PC-3 (cell line): ENCODE measurements around the gene ESRRB. TPM values are rescaled to one million over a fixed set of nuclear protein-coding genes. Genes with fewer than 3 reads are reported as not detected.

Experiments used
- ATAC-seq: fragments of 200-7000 bp; cut with Tn5 transposase; 2 replicates; pipeline ENCODE4 v1.9.1; 2020; ENCODE audit warnings: mild to moderate bottlenecking, moderate library complexity
- BruUV-seq: library from RNA; stranded (reverse); fragments of 400-500 nt; replicated peaks from 2 replicates; lab custom pipeline; 2021; lab: Mats Ljungman, UMichigan
- CTCF ChIA-PET: fragments of 300-600 bp; sonication (Branson Sonifier 250); formaldehyde crosslinking; loops from one replicate; lab custom pipeline; 2022; ENCODE audit warnings: antibody characterized with exemption; lab: Charles Lee
- POLR2A ChIA-PET: fragments of 300-600 bp; sonication (Branson Sonifier 250); formaldehyde crosslinking; loops from one replicate; lab custom pipeline; 2022; ENCODE audit warnings: antibody characterized with exemption; ENCODE audit not compliant: unreplicated experiment; lab: Charles Lee
- DNase-seq: peaks from one replicate; pipeline ENCODE4 v3.0.0-alpha.2; 2015
- H2AFZ ChIP-seq: fragments of 300-600 bp; sonication (generic); 2 replicates; pipeline ENCODE4 v1.6.0; 2016; ENCODE audit warnings: antibody characterized with exemption, low read length
- H3F3A ChIP-seq: fragments of 300-600 bp; sonication (generic); one replicate; pipeline ENCODE4 v1.6.0; 2017; ENCODE audit warnings: antibody characterized with exemption, low read length, control low read depth, mild to moderate bottlenecking; ENCODE audit not compliant: unreplicated experiment
- H3K27ac ChIP-seq: fragments of 300-600 bp; sonication (generic); 2 replicates; pipeline ENCODE4 v1.5.1; 2016; ENCODE audit warnings: mild to moderate bottlenecking, low read length
- H3K27me3 ChIP-seq: fragments of 300-600 bp; sonication (generic); 2 replicates; pipeline ENCODE4 v1.6.1; 2016; ENCODE audit warnings: low read length, mixed read lengths
- H3K36me3 ChIP-seq: fragments of 300-600 bp; sonication (generic); 2 replicates; pipeline ENCODE4 v1.6.1; 2016; ENCODE audit warnings: low read depth, mixed run types, low read length, mixed read lengths
- H3K4me1 ChIP-seq: fragments of 300-600 bp; sonication (generic); 2 replicates; pipeline ENCODE4 v1.5.1; 2016; ENCODE audit warnings: low read length; ENCODE audit not compliant: insufficient read depth
- H3K4me2 ChIP-seq: fragments of 300-600 bp; sonication (generic); 2 replicates; pipeline ENCODE4 v1.6.0; 2016; ENCODE audit warnings: low read length
- H3K4me3 ChIP-seq: fragments of 300-600 bp; sonication (generic); 2 replicates; pipeline ENCODE4 v1.5.1; 2016; ENCODE audit warnings: mild to moderate bottlenecking, low read length, mixed read lengths
- H3K79me2 ChIP-seq: fragments of 300-600 bp; sonication (generic); 2 replicates; pipeline ENCODE4 v1.6.1; 2017; ENCODE audit warnings: low read length, mixed read lengths
- H3K9ac ChIP-seq: fragments of 300-600 bp; sonication (generic); 2 replicates; pipeline ENCODE4 v1.6.0; 2016; ENCODE audit warnings: mild to moderate bottlenecking, low read length
- H3K9me2 ChIP-seq: fragments of 300-600 bp; sonication (generic); replicated peaks from 2 replicates; pipeline ENCODE4 v1.6.1; 2016; ENCODE audit warnings: mixed run types, low read length, mixed read lengths
- H3K9me3 ChIP-seq: fragments of 300-600 bp; sonication (generic); 2 replicates; pipeline ENCODE4 v1.6.1; 2016; ENCODE audit warnings: low read length, mixed read lengths
- H4K20me1 ChIP-seq: fragments of 300-600 bp; sonication (generic); 2 replicates; pipeline ENCODE4 v1.6.1; 2016; ENCODE audit warnings: low read length, mixed read lengths
- CTCF ChIP-seq: fragments of 300-600 bp; sonication (generic); conservative IDR thresholded peaks from 2 replicates; pipeline ENCODE4 v1.5.1; 2017; ENCODE audit warnings: antibody characterized with exemption, low read depth, mild to moderate bottlenecking, low read length
- EZH2 ChIP-seq: fragments of 300-600 bp; sonication (generic); IDR thresholded peaks from one replicate; pipeline ENCODE4 v1.6.1; 2017; ENCODE audit warnings: antibody characterized with exemption, mild to moderate bottlenecking, low read length; ENCODE audit not compliant: unreplicated experiment
- EZH2phosphoT487 ChIP-seq: fragments of 300-600 bp; sonication (generic); IDR thresholded peaks from 2 replicates; pipeline ENCODE4 v1.6.1; 2018; ENCODE audit warnings: mild to moderate bottlenecking, antibody characterized with exemption, low read length, borderline replicate concordance
- intact Hi-C: fragments of 100-400 bp; cut with micrococcal nuclease; formaldehyde crosslinking; loops from 2 replicates; pipeline ENCODE4 v1.9.0; 2023
- total RNA-seq: library from RNA; depleted of rRNA; stranded (reverse); fragments of >200 nt; gene quantifications from 2 replicates; pipeline ENCODE4 v1.2.3, GENCODE V29; 2014

ESRRB gene
- total RNA-seq, 1 experiment from 2014 or later, result not detected

GRCh38 chr14:76439237-76439775 lies 63.4 kb downstream of the ESRRB start:
- no peaks in the 10 kb centered on the region for H3K79me2 ChIP-seq
- no peak overlapping the region for H2AFZ ChIP-seq
- ChIA-PET POLR2A (no interaction called here), CTCF (no interaction called here)
- no peaks in the 10 kb centered on the region for H3K4me1 ChIP-seq
- H3K27ac ChIP-seq, result no peak overlapping the region
- intact Hi-C loops, result no loop called here
- no peak overlapping the region for H3K9ac ChIP-seq
- no peak for ATAC-seq
- no peaks in the 10 kb centered on the region for H3K9me2 ChIP-seq
- no peaks in the 10 kb centered on the region for H3F3A ChIP-seq
- TF ChIP-seq CTCF (no peak), EZH2 (no peak), EZH2phosphoT487 (no peak)
- DNase-seq, result no peak
- no peaks in the 10 kb centered on the region for H4K20me1 ChIP-seq
- no TSS peak for BruUV-seq
- no peak overlapping the region for H3K4me2 ChIP-seq
- H3K4me3 ChIP-seq, result no peak overlapping the region
- peaks cover 59% of the 10 kb centered on the region for H3K27me3 ChIP-seq
- no peaks in the 10 kb centered on the region for H3K36me3 ChIP-seq
- H3K9me3 ChIP-seq, result no peaks in the 10 kb centered on the region

DNA sequence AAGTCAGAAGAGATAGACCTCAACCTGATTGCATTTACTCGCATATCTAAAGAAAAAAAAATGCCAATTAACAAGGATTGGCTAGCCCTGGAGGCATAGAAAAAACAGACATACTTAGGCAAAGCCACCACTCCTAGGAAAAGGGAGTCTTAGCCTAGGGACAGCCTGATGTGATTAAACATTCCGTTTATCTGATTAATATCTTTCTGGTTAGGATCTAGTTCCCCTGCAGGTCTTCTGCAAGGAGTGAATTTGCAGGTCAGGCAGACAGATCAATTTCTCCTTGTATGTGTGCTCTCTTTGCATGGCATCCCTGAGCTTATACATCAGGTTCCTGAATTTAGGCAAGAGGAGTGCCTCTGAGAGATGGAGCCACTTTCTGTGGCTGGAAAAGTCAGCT lies 70.5 kb downstream of the ESRRB start:
- no peak overlapping the region for H3K9ac ChIP-seq
- H3K4me2 ChIP-seq, result no peak overlapping the region
- no peaks in the 10 kb centered on the region for H3K9me3 ChIP-seq
- no peak overlapping the region for H3K27ac ChIP-seq
- TF ChIP-seq EZH2, result no peak
- no peak for TF ChIP-seq EZH2phosphoT487
- TF ChIP-seq CTCF, result no peak
- no peaks in the 10 kb centered on the region for H3K4me1 ChIP-seq
- H3F3A ChIP-seq, result no peaks in the 10 kb centered on the region
- ChIA-PET POLR2A (no interaction called here), CTCF (no interaction called here)
- no peaks in the 10 kb centered on the region for H3K9me2 ChIP-seq
- no peaks in the 10 kb centered on the region for H3K79me2 ChIP-seq
- H4K20me1 ChIP-seq, result no peaks in the 10 kb centered on the region
- ATAC-seq, result no peak
- no peak for DNase-seq
- peaks cover 68% of the 10 kb centered on the region for H3K27me3 ChIP-seq
- BruUV-seq, result no TSS peak
- H3K36me3 ChIP-seq, result no peaks in the 10 kb centered on the region
- H3K4me3 ChIP-seq, result no peak overlapping the region
- intact Hi-C loops, result no loop called here
- no peak overlapping the region for H2AFZ ChIP-seq

DNA sequence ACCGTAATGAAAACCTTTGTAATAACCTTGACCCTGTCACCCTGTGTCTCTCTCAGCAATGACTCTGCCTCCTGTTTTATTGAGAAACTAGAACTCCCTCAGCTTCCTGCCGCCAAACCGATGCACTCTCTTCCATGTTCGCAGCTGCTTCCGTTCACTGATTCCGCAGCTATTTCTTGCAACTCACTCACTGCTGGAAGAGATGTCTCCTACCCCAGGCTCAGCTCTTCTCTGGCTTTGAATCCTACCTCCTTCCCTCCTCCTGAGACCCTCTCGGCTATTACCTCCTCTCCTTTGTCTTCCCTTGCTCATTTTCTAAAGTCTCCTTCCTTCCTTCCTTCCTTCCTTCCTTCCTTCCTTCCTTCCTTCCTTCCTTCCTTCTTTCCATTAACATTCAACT lies 71.0 kb downstream of the ESRRB start:
- intact Hi-C loops, result no loop called here
- Histone ChIP-seq H3K4me3 (no peak overlapping the region), H3K4me2 (no peak overlapping the region), H3K27me3 (peaks cover 68% of the 10 kb centered on the region), H3K4me1 (no peaks in the 10 kb centered on the region), H3K27ac (no peak overlapping the region), H3F3A (no peaks in the 10 kb centered on the region), H3K79me2 (no peaks in the 10 kb centered on the region), H3K9me2 (no peaks in the 10 kb centered on the region), H3K36me3 (no peaks in the 10 kb centered on the region), H3K9me3 (no peaks in the 10 kb centered on the region), H3K9ac (no peak overlapping the region), H4K20me1 (no peaks in the 10 kb centered on the region), H2AFZ (no peak overlapping the region)
- no peak for TF ChIP-seq CTCF
- no peak for TF ChIP-seq EZH2
- TF ChIP-seq EZH2phosphoT487, result no peak
- ATAC-seq, result no peak
- no peak for DNase-seq
- CTCF ChIA-PET, result no interaction called here
- POLR2A ChIA-PET, result no interaction called here
- BruUV-seq, result no TSS peak
